WERI-Rb-1 (cell line): ENCODE data around the gene GJB5.

Source experiments
- DNase-seq: peaks from one replicate; pipeline ENCODE4 v3.0.0-alpha.2; 2020
- H3K27ac ChIP-seq: fragments of 250-450 bp; sonication (Bioruptor Pico); 2 replicates; pipeline ENCODE4 v1.5.1; 2020; ENCODE audit warnings: mild to moderate bottlenecking, moderate library complexity
- H3K27me3 ChIP-seq: fragments of 250-450 bp; sonication (Bioruptor Pico); 2 replicates; pipeline ENCODE4 v1.5.1; 2021; ENCODE audit warnings: mild to moderate bottlenecking, low read depth, moderate library complexity; ENCODE audit not compliant: insufficient read depth, severe bottlenecking
- H3K36me3 ChIP-seq: fragments of 250-450 bp; sonication (Bioruptor Pico); 2 replicates; pipeline ENCODE4 v1.5.1; 2020; ENCODE audit warnings: mild to moderate bottlenecking, moderate library complexity
- H3K4me3 ChIP-seq: 2 replicates; pipeline ENCODE4 v1.5.1; 2011; ENCODE audit warnings: low read depth, mild to moderate bottlenecking, control low read depth, low read length
- H3K9me3 ChIP-seq: fragments of 250-450 bp; sonication (Bioruptor Pico); 2 replicates; pipeline ENCODE4 v1.5.1; 2021; ENCODE audit warnings: mild to moderate bottlenecking, moderate library complexity; ENCODE audit not compliant: severe bottlenecking
- TF ChIP-seq, protein P1 (sequence below): IDR thresholded peaks from 2 replicates; pipeline ENCODE4 v1.5.1; 2011; ENCODE audit warnings: low read depth, mild to moderate bottlenecking, control low read depth, inconsistent platforms, low read length

GJB5 gene

GRCh38 chr1:34774957-34775356, 20.1 kb downstream of the GJB5 start:
- TF ChIP-seq, protein P1, sequence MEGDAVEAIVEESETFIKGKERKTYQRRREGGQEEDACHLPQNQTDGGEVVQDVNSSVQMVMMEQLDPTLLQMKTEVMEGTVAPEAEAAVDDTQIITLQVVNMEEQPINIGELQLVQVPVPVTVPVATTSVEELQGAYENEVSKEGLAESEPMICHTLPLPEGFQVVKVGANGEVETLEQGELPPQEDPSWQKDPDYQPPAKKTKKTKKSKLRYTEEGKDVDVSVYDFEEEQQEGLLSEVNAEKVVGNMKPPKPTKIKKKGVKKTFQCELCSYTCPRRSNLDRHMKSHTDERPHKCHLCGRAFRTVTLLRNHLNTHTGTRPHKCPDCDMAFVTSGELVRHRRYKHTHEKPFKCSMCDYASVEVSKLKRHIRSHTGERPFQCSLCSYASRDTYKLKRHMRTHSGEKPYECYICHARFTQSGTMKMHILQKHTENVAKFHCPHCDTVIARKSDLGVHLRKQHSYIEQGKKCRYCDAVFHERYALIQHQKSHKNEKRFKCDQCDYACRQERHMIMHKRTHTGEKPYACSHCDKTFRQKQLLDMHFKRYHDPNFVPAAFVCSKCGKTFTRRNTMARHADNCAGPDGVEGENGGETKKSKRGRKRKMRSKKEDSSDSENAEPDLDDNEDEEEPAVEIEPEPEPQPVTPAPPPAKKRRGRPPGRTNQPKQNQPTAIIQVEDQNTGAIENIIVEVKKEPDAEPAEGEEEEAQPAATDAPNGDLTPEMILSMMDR = no peak
- no peak overlapping the region for H3K27ac ChIP-seq
- DNase-seq = no peak
- H3K27me3 ChIP-seq = peaks cover 68% of the 10 kb centered on the region
- H3K36me3 ChIP-seq = no peaks in the 10 kb centered on the region
- H3K4me3 ChIP-seq = no peak overlapping the region
- no peaks in the 10 kb centered on the region for H3K9me3 ChIP-seq

DNA sequence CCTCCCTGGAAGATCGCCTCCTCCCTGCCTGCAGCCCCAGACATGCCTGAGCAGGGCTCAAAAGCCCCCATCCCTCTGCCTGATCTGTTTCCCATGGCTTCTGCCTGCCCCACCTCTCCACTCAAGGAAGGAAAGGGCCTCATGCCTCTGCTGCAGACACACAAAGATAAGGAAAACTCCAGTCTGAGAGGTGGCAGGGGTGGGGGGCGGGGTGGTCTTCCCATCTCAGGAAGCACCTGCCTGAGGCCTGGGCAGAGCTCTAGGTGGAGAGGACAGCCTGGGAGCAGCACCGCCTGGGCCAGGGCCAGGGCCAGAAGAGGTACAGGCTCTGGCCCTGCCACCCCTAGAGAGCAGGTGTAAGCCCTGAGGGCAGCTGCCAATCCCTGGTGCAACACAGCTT, 22.1 kb downstream of the GJB5 start:
- TF ChIP-seq, protein P1 = no peak

GRCh38 chr1:34777519-34778321, 22.9 kb downstream of the GJB5 start:
- TF ChIP-seq, protein P1 = no peak
- Histone ChIP-seq H3K27me3 (peaks cover 73% of the 10 kb centered on the region), H3K36me3 (no peaks in the 10 kb centered on the region), H3K9me3 (no peaks in the 10 kb centered on the region), H3K27ac (no peak overlapping the region), H3K4me3 (no peak overlapping the region)
- no peak for DNase-seq

More for the DNA sequence above, 22.1 kb downstream of the GJB5 start:
- Histone ChIP-seq H3K27ac (no peak overlapping the region), H3K27me3 (peaks cover 68% of the 10 kb centered on the region), H3K36me3 (no peaks in the 10 kb centered on the region), H3K9me3 (no peaks in the 10 kb centered on the region), H3K4me3 (no peak overlapping the region)
- DNase-seq = no peak

DNA sequence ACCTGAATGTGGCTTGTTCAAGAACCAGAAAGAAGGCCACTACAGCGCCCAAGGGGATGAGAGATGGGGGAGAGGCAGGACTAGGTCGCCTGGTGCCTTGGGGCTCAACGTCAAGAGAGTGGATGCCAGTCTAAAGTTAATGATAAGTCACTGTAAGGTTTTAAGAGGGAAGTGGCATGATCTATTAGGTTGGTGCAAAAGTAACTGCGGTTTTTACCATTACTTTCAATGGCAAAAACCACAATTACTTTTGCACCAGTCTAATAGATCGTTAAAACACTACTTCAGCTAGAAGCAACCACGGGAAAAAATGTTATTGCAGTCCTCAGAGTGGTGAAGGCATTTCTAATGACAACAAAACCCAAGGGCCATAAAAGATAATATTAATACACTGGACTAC, 23.5 kb downstream of the GJB5 start:
- no peak overlapping the region for H3K27ac ChIP-seq
- no peak for DNase-seq
- TF ChIP-seq, protein P1 = no peak
- H3K36me3 ChIP-seq = no peaks in the 10 kb centered on the region
- H3K9me3 ChIP-seq = no peaks in the 10 kb centered on the region
- H3K27me3 ChIP-seq = peaks cover 69% of the 10 kb centered on the region
- no peak overlapping the region for H3K4me3 ChIP-seq

- H3K4me3 ChIP-seq = no peak overlapping the region
- DNase-seq = no peak
- H3K9me3 ChIP-seq = no peaks in the 10 kb centered on the region
- H3K27ac ChIP-seq = no peak overlapping the region
- H3K36me3 ChIP-seq = no peaks in the 10 kb centered on the region
- TF ChIP-seq, protein P1 = no peak
- H3K27me3 ChIP-seq = peaks cover 68% of the 10 kb centered on the region
Observed at GRCh38 chr1:34779005-34779404, 24.2 kb downstream of the GJB5 start.

DNA sequence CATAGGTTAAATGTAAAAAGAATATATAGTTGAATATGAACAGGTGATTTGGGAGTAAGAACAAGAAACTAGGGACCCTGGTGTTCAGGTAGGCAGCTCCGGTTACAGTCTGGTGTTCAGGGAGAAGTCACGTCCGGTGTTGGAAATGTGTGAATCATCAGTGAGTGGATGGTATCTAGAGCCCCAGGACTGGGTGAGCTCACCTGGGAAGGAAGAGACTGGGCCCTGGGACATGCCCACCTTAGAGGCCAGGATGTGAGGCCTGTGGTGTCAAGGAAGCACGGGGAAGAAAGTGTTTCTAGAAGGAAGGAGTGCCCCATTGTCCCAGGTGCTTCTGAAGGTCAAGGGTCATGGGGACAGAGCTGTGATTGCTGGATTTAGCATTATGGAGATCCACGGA, 24.7 kb downstream of the GJB5 start:
- TF ChIP-seq, protein P1 = no peak
- DNase-seq = no peak

More for the DNA sequence above, 24.7 kb downstream of the GJB5 start:
- H3K4me3 ChIP-seq = no peak overlapping the region
- no peaks in the 10 kb centered on the region for H3K36me3 ChIP-seq
- peaks cover 69% of the 10 kb centered on the region for H3K27me3 ChIP-seq
- no peak overlapping the region for H3K27ac ChIP-seq
- no peaks in the 10 kb centered on the region for H3K9me3 ChIP-seq
